HG03442 (cell line): ENCODE data around the gene TP53BP1.
"Not testable (repeated sequence)": the region's sequence is repeated elsewhere in the genome, so short reads cannot be mapped to it uniquely, and the experiment has no call there.

ENCODE experiments used
- ATAC-seq: cut with Tn5 transposase; IDR thresholded peaks from one replicate; pipeline ENCODE4 v1.9.1; 2021; ENCODE audit warnings: mild to moderate bottlenecking, moderate library complexity; ENCODE audit not compliant: unreplicated experiment

TP53BP1 gene

DNA sequence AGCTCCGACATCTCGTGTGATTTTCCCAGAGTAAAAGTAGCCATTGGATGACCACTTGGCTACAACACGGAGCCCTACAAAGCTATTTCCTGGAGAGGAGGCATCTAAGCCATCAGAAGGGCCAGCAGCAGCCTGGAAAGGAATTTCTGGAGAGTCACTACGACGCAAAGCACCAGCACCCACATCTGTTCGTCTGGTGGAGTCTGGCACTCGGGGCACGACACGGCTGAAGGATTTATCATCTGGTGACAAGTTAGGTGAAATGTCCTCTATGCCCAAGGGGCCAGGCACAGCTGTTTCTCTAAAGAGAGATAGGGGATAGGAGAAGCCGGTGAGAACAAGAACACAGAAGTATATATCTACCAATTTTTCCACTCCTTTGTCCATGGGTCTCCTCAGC is 72.5 kb downstream of the TP53BP1 start:
- no peak for ATAC-seq

DNA sequence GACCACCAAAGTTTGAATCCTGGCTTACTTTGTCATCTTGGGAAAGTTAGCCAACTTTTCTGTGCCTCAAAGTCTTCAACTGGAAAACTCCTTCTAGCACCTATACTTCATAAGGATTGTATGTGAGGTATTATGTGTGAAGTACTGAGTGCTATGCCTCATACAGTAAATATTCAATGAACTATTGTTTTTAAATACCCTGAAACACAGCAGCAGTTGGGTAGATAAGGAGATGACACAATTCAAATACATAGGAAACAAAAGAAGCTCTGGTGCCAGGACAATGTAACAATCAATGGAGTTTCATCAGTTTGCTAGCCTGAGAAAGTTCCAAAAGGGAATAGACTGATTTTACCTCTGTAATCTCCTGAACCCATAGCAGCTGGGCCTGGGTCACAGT is 78.8 kb downstream of the TP53BP1 start:
- ATAC-seq: no peak

DNA sequence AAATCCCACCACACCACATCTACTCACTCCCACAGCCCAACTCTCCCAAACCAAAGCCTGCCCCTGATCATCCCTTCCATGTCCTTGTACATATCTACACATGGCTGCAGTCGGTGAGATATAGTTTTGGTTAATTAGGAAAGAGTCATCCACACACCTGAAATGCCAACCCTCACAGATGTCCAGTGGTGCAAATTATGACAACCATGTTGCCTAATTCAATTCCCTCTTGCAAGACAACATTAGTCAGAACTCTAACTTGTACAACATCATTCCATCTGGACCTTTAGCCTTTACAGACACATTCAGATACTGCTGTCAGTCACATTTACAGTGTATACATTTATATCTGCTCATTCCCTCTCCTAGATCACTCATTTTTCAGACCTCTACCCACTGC is 80.9 kb downstream of the TP53BP1 start:
- no peak for ATAC-seq

DNA sequence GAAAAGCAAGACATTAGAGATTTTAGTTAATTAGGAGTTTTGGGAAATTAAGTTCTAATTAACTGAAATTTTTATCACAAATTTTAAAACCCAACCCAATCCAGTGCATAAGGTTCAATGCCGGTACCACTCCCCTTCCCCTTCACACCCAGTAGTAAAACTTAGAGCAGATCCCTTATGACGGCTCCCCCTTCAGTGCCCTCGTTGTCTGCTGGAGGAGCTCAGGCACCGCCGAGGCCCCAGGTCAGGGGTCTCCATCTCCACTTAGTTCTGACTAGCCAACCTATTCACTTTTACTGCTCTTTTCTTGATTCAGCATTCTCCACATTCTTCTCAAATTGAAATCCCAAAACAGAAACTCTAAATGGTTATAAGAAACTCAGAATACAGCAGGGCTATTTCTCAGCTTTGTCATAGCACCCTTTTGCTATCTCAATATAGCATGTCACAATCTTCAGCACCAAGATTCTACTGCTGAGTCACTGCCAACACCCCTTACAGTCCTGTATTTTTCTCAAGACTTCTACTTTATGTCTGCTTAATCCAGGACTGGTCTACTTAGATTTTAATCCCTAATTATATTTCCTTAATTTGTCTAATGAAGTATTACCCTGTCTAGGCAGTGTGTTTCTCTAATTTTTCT is 82.3 kb downstream of the TP53BP1 start:
- no peak for ATAC-seq

DNA sequence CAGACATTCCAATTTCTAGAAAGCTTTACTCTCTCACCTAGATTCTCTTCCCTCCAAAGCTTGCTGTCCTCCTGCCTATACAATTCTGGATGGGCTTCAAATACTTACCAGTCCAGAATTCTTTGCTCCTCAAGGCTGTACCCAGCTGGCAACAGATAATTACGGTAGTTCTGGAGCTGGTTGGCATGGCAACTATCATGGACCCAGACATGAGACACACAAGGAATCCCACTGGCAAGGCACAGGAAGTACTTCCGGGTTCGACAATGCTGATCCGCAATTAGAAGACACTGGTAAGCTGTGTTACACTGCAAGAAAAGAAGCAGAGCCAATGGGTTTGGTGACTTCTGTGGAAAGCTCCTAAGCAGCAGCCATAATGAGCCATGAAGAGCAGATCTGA is 84.2 kb downstream of the TP53BP1 start:
- ATAC-seq: no peak

DNA sequence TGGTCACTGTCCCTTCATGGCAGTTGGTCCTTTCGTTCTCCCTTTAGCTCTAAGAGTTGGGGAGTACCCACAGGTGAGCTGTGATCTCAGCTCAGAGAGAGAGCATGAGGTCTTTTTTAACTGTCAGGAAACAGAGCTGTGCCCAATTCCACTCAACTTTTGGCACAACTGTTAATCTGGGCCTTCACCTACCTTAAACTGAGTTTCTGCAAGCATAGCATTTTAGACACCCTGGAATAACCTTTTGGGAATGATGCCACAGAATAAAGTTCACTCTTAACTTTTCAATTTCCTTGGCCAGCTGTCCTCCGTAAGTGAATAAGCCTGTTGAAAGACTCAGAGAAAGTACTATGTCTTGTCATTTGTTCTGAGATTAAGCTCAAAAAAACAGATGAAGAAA is 86.1 kb downstream of the TP53BP1 start:
- ATAC-seq: no peak

DNA sequence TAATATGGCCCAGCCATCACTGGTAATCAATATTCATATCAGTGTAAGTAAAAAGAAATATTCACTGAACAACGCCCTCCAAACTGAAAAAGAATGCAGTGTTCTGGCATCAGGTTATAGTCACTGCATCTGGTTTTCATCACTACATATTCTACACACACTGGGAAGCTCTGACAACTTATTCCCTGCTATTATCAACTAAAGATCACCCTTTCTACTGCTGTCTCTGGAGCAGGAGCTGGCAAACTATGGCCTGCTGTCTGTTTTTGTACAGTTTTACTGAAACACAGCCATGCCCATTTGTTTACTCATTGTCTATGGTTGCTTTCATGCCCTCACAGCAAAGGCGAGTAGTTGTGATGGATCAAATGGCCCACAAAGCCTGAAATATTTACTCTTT is 86.8 kb downstream of the TP53BP1 start:
- ATAC-seq: no peak

DNA sequence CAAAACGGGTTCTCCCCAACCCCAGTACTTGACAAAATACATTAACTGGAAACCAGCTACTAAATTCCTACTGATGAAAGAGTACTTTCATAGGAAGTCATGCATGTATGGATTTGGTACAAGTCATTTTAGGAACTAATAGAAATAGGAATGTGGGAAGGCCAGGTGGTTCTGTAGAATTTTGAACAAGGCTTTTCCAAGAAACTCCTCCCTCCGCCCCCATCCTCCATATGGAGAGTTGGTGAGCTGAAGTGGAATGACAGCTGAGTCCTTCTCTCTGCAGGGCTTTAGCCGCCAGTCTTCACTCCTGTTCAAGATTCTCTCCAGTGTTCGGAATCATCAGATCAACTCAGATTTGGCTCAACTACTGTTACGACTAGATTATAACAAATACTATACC is 88.8 kb downstream of the TP53BP1 start:
- ATAC-seq: no peak

DNA sequence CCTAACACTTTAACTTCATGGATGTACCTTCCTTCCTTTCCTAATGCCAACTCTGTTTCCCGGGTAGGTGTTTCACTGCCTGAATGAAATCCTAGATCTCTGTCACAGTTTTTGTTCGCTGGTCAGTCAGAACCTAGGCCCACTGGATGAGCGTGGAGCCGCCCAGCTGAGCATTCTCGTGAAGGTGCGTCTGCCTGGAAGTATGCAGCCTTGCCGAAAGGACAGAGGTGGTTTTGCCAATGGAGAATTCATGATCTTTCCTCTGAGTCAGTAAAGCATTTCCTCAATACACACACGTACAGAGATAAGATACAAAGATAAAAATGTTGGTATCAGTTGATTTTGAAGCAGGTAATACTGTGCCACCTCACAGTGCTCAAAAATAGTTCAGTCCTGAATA is 89.3 kb downstream of the TP53BP1 start:
- no peak for ATAC-seq

DNA sequence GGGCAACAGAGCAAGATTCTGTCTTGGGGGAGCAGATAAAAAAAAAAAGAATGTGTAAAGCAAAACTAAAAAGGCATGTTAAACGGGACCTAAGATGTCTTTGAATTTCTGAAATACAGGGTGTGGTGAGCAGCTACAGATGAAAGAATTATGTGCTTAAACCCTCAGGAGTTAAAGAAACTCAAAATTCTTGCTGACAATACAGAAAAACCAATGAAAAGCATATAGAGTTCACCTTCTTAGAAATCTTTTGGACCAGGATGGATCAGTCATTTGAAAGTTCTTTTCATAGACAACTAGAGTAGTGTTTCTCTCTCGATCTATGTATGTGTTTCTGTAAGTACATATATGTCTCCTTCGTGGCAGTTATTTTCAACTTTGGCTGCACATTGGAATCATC is 90.7 kb downstream of the TP53BP1 start:
- ATAC-seq: no peak

DNA sequence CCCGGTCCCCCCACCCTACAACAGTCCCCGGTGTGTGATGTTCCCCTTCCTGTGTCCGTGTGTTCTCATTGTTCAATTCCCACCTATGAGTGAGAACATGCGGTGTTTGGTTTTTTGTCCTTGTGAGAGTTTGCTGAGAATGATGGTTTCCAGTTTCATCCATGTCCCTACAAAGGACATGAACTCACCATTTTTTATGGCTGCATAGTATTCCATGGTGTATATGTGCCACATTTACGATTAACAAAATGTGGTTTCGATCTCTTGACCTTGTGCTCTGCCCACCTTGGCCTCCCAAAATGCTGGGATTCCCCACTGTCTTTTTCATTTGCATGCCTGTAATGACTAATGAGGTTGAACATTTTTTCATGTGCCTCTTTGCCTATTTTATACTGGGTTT is 99.4 kb downstream of the TP53BP1 start:
- not testable (repeated sequence) for ATAC-seq

DNA sequence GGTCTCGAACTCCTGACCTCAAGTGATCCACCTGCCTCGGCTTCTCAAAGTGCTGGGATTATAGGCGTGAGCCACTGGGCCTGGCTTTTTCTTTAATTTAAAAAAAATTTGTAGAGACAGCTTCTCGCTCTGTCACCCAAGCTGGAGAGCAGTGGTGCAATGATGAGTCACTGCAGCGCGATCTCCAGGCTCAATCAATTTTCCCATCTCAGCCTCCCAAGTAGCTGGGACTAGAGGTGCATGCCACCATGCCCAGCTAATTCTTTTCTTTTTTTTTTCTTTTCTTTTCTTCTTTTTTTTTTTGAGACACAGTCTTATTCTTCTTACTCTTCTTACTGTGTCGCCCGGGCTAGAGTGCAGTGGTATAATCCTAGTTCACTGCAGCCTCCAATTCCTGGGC is 102.2 kb downstream of the TP53BP1 start:
- no peak for ATAC-seq

DNA sequence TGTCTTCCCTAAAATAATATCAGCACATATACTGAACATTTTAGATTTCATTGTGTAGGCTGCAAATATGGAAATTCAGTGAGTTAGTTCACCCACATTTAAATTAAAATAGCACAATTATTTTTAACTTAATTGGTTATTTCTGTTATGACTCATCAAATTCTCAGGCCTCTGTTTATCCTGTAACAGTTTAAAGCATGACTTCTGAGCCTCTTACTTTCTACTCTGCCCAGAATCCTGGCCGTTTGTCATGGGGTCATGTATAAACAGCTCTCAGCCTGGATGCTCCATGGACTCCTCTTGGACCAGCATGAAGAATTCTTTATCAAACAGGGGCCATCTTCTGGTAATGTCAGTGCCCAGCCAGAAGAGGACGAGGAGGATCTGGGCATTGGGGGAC is 109.9 kb downstream of the TP53BP1 start:
- ATAC-seq: no peak

DNA sequence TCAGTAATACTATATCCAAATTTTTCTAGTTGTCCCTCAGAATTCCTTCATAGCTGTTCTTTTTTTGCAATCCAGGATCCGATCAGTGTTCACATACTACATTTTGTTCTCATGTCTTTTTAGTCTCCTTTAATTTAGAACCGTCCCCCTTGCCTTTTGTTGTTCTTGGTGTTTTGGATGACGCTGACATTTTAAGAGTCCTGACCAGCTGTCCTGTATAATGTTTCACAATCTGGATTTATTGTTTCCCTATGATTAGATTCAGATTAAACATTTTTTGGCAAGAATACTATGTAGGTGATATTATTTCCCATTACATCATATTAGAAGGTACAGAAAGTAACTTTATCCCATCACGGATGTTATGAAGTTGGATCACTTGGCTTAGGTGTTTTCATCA is 110.6 kb downstream of the TP53BP1 start:
- ATAC-seq: no peak

DNA sequence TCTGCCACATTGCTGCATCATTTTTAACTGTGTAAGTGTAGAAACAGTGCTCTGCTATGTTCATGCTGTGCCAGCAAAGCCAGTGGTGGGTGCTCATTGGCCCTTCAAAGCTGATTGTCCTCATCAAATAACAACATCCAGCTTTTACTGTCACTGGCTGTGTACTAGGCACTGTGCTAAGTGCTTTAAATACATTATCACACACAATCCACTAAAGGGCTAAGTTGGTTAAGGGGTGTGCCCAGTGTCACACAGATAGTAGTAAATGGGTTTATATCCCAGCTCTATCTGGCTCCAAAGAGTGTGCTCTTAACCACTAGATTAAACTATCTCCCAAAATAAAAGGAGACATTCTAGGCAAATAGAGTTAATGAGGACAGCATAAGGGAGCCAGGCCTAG is 114.4 kb downstream of the TP53BP1 start:
- ATAC-seq: no peak

DNA sequence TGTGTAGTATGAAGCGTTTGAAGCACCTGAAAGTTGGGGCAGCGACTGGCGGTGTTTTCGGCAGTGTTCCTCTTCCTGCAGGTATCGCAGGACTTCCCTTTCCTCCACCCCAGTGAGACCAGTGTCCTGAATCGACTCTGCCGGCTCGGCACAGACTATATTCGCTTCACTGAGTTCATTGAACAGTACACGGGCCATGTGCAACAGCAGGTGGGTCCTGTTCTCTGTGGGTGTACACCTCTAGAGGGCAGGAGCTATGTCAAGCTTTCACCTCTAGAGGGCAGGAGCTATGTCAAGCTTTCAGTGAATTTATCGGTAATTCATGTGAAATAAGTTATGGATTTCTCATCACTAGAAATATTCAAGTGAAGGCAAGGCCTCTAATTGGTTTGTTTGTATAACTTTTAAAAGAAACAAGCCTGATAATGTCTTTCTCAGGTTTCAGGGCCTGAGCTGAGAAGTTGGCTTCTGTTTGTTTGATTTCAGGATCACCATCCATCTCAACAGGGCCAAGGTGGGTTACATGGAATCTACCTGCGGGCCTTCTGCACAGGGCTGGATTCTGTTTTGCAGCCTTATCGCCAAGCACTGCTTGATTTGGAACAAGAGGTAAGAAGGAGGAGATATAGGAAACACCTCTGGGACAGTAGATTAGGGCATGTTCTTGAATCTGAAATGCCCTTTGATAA is 116.8 kb downstream of the TP53BP1 start:
- no peak for ATAC-seq

DNA sequence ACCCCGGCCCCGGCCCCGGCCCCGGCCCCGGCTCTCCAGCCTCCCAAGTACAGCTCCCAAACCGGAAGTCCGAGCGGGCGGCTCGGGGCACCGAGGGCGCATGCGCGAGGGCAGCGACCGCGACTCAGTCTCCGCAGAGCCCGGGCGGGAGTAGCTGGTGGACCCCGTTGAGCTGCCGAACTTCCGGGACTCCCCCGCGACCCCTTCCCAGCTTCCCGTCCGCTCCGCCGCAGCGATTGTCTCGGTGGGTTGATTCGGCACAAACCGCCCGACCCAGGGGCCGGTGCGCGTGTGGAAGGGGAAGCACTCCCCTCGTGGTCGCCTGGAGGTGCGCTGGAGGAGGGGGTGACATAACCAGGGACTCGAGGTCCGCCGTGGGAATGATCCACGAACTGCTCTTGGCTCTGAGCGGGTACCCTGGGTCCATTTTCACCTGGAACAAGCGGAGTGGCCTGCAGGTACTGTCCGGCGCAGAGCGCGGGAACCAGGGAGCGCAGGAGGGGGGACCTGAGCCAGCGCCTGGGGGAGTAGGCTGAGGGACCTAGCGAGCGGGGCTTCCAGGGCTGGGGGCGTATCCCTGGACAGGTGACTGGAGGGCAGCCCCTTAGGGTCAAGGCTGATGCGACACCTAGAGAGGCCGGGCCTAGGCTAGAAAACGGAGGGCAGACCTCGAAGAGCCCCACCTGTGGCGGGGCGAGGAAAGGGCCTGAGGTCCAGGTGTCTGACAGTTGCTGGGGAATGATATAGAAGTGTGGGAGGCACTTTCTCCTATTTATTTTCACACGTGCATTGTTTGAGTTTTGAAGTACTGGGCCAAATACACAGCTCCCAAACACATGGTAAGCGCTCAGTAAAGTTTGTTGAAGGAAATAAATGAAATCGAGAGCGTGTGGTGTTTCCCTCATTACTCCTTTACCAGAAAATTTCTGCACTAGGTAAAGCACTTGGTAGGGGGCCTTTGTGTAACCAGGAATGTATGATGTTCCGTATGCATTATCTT is 121.7 kb downstream of the TP53BP1 start, which contains the start of the genes TUBGCP4 and ZSCAN29:
TSS of gene TUBGCP4 (plus strand) at position 127 of the 1,000 bp plus-strand sequence. CDS start at position 381, 254 bp downstream.
TSS of gene ZSCAN29 (minus strand) at position 69 of the 1,000 bp plus-strand sequence. CDS start 1,130 bp downstream, outside the sequence.
- peak; percentile 76 for ATAC-seq

DNA sequence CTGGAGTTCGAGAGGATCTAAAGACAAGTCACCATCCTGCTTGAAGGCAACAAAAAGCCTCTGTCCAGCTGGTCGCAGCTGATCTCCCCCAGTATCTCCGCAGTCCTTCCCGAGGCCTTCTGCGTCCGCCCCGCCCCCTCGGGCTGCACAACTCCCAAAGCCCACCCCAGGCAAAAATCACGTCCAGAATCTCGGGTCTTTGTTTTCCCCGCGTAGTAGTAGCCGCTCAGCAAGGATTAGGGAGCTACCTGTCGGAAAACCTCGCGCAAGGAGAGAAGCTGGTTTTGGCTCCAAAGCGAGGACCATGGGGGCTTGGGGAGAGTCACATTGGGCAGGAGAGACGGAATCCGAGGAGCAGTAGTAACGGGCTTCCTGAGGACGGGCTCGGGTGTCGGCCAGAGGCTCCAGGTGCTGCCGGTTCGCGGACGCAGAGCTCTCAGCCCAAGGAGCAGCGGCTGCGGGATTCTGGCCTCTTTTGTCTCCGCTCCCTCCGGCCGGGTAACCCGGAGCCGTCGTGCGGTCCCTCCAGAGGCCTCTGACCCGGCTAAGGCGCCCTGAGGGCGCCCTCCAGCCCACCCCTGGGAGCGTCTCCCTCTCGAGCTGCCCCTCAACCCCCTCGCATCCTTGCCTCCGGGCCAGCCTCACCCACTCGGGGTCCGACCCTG is 122.5 kb downstream of the TP53BP1 start:
- ATAC-seq: peak; percentile 34

DNA sequence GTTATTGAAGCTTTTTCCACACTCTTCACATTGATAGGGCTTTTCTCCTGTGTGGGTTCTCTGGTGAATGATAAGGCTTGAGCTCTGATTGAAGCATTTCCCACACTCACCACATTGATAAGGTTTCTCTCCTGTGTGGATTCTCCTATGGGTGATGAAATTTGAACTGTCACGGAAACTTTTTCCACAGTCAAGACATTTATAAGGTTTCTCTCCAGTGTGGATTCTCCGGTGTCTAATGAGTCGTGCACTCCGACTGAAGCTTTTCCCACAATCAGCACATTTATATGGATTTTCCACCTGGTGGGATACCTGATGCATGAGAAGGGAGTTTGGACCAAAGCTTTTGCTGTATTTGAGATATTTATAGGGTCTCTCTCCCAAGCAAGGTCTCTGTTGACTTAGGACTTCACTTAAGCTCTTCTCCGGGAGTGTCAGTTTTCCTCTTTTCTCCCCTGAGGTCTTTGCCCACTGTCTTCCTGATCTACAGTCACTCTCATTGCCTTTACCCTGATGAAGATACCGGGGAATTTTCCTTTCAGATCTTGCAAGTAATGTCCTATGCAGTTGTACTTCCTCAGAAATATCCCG is 131.5 kb downstream of the TP53BP1 start:
- ATAC-seq: no peak

DNA sequence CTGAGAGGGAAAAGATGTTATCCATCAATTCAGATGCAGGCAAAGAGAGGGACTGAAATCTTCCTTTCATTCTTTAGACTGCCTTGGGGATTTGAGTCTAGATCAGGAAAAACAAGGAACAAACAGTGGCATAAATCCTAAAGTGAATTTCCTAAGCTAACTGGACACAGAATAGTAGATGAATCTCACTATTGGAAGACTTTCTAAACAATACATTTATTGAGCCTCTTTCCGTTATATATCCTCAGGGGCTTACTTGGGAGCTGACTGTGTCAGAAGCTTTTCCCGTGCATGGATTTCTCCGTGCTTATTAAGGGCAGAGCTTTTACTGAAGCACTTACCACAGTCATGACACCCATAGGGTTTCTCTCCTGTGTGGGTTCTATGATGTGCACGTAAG is 132.1 kb downstream of the TP53BP1 start:
- ATAC-seq: no peak
